HG03103 (cell line): ENCODE data around the gene CSF1.
"Not testable (repeated sequence)": the region's sequence is repeated elsewhere in the genome, so short reads cannot be mapped to it uniquely, and the experiment has no call there.

Experiments
- ATAC-seq: cut with Tn5 transposase; IDR thresholded peaks from one replicate; pipeline ENCODE4 v1.9.1; 2021; ENCODE audit warnings: low read depth; ENCODE audit not compliant: unreplicated experiment

CSF1 gene

GRCh38 chr1:109932679-109933078, 22.0 kb downstream of the CSF1 start:
- no peak for ATAC-seq

GRCh38 chr1:109933856-109934711, 23.4 kb downstream of the CSF1 start:
- no peak for ATAC-seq

GRCh38 chr1:109935451-109935900, 24.8 kb downstream of the CSF1 start:
- ATAC-seq, result no peak

- ATAC-seq, result no peak
These were observed 27.1 kb downstream of the CSF1 start for GRCh38 chr1:109937738-109938137.

- no peak for ATAC-seq
These were observed 27.9 kb downstream of the CSF1 start for GRCh38 chr1:109938556-109938955.

GRCh38 chr1:109942434-109942833, 31.8 kb downstream of the CSF1 start:
- no peak for ATAC-seq

GRCh38 chr1:109944541-109944940, 33.9 kb downstream of the CSF1 start:
- ATAC-seq, result no peak

- ATAC-seq, result no peak
These were observed 35.9 kb downstream of the CSF1 start for GRCh38 chr1:109946511-109946910.

- no peak for ATAC-seq
These were observed 37.1 kb downstream of the CSF1 start for GRCh38 chr1:109947582-109948284.

GRCh38 chr1:109948285-109948630, 37.6 kb downstream of the CSF1 start:
- no peak for ATAC-seq

GRCh38 chr1:109950038-109950437, 39.4 kb downstream of the CSF1 start:
- ATAC-seq, result no peak

GRCh38 chr1:109950509-109950908, 39.9 kb downstream of the CSF1 start:
- no peak for ATAC-seq

- not testable (repeated sequence) for ATAC-seq
These were observed 40.9 kb downstream of the CSF1 start for GRCh38 chr1:109951501-109951900.

GRCh38 chr1:109954041-109954512, 43.4 kb downstream of the CSF1 start:
- no peak for ATAC-seq

GRCh38 chr1:109959632-109959973, 49.0 kb downstream of the CSF1 start:
- no peak for ATAC-seq

- no peak for ATAC-seq
These were observed 49.5 kb downstream of the CSF1 start for GRCh38 chr1:109959974-109960744.

- ATAC-seq, result no peak
These were observed 50.1 kb downstream of the CSF1 start for GRCh38 chr1:109960745-109961094.

GRCh38 chr1:109963864-109964263, 53.2 kb downstream of the CSF1 start:
- ATAC-seq, result no peak

GRCh38 chr1:109969146-109969829, 58.6 kb downstream of the CSF1 start:
- ATAC-seq, result no peak

GRCh38 chr1:109969907-109970306, 59.3 kb downstream of the CSF1 start:
- ATAC-seq, result no peak

GRCh38 chr1:109971559-109971958, 60.9 kb downstream of the CSF1 start:
- ATAC-seq, result no peak
